PC-9 (cell line): ENCODE data around the gene ACVR2A.

Experiments
- CTCF ChIP-seq: fragments of 200-600 bp; sonication (generic); conservative IDR thresholded peaks from 2 replicates; pipeline ENCODE4 v1.6.1; 2017; ENCODE audit warnings: mixed run types, antibody characterized with exemption, mild to moderate bottlenecking, moderate library complexity
- EZH2 ChIP-seq: fragments of 200-600 bp; sonication (generic); IDR thresholded peaks from 2 replicates; pipeline ENCODE4 v1.8.0; 2017; ENCODE audit warnings: antibody characterized with exemption, low read depth

GRCh38 chr2:147952118-147952517 is 107.3 kb downstream of the ACVR2A start:
- no peak for TF ChIP-seq CTCF
- no peak for TF ChIP-seq EZH2
